8988T (cell line): ENCODE data around the gene RNF26.

Experiments
- DNase-seq: peaks from one replicate; pipeline ENCODE4 v3.0.0; 2011

RNF26 gene

DNA sequence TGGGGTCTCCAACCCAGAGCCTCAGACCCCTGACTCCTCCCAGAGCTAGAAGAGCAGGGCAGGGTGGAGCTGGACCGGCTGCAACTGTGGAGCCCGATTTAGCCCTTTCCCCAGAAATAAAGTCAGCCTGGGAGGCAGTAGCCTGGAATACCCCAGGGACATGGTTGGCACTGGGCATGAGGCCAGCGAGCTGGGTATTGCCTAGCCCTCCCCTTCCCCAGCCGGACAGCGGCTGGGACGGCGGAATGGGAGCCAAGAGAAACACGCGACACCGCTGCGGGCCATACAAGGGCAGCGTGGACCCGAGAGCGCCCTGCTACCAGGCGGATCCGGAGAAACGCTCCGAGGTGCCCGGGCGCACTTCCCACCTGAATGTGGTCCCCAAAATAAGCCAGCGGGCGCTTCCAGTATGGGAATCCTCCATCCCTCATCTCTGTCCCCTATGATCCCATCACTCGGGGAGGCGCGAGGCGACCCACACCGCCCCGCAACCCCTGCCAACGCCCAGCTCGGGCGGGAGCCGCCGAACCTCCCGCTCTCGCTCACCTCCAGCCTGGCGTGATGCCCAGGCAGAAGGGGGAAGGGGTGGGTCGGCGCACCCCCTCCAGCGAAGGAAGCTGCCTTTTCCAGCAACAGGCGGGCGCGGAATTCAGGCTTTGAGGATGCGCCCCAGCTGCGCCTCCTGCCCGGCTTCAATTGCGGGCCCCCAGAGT lies 18.2 kb upstream of the RNF26 start:
- no peak for DNase-seq

DNA sequence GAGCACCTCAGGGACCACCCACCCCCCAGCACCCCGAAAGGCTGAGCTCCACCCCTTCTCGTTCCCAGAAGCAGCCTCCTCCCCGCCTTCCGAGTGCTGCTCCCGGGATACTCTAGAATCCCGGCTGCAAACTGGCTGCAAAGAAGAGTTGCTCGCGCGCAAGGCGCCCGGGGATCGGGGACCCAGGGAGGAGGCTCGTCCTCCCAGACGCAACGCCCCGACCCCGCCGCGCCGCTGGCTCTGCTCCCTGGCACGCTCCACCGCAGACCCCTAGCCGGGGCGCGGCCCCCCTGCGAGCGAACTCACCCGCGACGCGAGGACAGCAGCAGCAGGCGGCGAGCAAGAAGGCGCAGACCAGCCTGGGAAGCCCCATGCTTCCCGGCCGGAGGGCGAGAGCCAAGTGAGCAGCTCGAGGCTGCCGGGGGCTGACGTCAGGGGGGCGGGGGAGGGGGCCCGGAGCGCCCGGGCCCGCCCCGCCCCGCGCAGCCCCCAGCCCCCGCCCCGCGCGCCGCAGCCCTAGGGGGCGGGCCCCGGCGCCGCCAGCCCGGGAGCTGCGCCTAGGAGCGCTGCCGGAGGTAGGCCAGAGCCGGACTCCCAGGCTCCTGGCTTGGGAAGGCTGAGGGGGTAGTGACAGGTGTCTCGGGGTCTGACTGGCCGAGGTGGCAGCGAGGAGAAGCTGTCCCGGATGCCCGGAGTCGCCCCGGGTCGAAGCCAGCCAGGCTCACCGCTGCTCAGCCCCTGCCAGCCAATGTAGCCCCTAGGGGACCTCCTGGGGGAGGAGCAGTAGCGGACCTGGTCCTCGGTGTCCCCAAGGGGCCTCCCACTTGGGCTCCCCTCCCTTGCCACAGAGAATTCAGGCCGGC lies 17.4 kb upstream of the RNF26 start, which contains the start of gene MCAM:
Gene MCAM (minus strand): TSS at position 402 of the 863 bp plus-strand sequence. CDS start 29 bp downstream, at position 373.
- DNase-seq: no peak

DNA sequence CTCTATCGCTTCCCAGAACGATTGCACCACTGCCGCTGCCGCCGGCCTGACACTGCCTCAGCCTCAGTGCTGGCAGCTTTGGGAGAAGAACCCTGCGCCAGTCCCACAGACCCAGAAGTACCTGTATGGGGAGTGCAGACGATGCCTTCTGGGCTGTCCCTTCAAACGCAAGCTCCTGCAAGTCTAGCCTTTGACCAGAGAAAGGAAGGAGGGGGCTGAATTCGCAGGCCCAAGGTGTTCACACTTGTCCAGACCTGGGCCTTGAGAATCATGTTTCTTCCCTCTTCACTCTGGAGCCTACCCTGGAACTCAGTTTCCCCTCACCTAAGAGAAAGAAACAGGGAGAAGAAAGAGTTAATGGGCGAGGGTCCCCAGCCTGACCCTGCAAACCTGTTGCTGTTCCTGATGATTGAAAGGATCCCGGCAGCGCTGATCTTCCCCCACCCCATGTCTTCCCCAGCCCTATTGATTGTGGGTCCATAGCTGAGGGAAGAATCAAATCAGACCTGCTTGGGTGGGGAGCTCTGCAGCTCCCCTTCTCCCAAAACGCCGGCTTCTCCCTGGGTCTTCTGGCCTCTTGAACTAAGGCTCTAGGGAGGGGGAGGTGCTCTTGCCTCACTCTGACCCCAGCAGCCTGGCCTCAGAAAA lies 16.6 kb upstream of the RNF26 start:
- DNase-seq: no peak

DNA sequence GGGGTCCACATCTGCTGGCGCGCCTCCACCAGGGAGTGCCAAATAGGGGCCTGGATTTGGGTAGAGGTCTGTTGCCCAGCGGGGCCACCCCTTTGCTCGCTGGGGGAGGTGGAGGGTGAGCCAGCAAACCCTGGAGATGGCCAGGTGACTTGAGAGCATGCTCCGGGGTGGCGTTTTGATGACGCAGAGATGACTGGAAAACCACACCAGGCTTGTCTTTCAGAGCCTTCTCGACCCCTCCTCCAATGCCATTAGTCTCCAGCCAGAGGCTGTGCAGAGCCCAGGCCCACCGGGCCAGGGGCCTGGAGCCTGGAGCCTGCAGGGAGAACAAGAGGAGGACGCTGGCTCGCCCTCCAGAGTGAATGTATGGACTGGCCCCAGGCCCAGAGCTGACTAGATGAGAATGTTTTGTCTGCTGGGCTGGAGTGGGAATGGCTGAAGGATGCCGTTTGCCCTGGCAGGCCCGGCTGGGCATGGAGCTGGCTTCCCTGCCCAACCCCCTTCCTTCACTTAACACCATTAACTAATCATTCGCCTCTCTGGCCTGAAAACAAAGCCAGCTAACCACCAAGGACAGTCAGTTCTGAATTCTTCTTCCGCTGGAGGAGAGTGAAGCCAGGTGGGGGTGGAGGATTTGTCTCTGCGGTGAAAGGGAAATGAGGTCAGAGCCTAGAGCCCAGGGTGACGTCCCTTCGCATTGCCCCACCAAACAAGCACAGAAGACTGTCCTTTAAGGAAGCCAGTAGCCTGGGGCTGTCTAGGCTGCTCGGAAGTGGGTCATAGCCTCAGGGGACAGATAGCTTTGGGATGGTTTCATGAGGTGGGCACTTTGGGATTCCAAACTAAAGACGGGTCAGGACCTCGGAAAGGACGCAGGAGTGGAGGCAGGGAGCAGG lies 15.8 kb upstream of the RNF26 start:
- DNase-seq: no peak

DNA sequence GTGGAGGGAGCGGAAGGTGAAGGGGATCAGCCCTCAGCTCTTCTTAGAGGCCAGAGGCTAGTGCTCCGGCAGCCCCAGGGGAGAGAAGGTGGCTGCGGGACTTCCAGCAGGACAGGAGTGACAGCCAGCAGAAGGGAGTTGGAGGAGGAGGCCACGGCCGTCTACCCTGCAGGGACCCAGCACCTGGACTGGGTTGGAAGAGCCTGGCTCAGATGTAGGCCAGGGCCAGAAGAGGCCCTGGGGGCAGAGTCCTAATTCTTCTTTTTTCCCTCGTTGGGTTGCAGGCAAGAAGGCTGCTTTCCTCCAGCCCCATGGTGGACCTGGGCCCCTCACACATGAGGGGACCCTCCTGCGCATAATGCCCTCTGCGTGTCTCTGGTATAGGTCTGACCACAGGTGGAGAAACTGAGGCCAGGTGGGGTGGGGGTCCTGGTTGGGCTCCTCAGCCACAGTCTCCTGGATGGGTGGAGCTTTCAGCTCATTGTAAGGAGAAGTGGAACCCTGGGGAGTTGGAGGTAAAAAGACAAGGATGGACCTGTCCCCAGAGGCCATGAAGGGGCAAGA lies 15.1 kb upstream of the RNF26 start:
- no peak for DNase-seq

DNA sequence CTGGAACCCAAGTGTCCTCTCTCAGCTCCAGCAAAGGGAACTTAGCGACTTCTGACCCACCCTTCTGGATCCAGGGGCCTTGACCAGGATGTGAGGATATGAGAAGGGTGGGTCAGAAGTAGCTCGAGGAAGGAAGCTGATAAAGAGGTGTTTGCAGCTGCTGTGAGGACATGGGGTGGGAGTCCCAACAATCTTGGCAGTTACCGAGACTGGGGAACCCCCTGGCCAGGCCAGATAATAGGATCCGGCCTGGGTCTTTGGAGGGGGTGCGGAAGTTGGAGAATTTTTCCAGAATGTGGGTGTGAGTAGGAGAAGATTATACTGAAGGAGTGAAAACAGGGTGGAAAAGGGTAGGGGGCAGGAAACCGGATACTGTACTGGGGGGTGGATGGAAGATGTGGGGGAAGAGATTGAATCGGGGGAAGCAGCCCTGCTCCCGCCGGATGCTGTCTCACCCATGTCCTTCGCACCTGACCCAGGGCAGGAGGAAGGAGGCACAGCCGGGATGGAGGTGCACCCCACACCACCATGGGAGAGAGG lies 14.6 kb upstream of the RNF26 start:
- no peak for DNase-seq

DNA sequence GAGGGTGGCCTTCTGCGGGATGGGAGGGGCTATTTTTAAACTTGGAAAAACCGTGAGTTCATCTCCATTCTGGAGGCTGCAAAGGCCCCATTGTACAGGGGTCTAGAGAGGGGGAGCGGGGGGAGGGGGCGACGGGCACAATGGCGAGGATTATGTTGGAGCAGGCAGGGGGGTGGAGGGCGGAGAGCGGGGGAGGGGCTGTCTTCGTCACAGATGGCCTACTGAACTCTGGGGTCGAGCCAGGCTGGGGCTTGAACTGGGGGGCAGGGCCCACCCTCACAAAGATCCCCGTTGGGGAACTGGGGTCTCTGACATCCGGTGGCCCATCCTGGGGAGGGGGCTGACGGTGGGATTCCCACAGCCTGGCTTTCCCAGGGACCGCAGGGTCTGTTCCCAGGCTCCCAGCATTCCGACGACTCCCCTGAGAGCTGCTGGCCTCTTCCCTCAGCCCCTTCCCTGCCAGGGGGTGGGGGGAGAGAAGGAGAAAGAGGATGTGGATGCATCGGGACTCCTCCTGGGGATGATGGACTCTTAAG lies 14.0 kb upstream of the RNF26 start:
- no peak for DNase-seq

DNA sequence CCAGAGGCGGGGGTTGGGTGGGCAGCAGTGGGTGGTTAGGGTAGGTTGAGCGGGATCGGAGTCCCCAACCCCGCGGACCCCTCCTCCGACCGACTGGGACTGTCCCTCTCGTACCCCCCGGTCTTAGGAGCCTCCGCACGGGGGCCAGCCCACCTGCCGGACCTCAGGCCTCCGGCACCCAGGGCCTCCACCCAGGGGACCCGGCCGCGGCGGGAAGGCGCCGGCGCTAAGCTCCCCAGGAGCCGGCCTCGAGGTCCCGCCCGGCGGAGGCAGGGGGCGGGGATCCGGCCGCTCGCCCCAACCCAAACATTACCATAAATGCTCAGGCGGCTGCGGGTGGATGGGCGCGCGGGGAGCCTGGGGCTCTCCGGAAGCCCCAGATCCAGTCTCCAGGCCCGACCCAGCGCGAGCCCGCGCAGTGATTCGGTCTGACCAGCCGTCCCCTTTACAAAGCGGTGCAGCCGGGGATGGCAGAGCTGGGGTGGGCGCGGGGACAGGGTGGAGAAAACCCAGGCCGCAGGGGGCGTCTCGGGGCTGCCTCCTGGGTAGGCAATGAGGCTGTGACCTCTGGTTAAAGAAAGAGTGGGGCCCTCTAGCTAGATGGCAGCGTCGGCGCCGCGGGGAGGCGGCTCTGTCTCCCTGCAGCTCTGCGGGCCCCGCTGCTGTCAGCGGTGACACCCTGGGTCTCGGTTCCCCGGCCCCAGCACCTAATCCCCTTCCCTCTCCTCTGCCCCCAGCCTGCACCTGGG lies 13.4 kb upstream of the RNF26 start:
- DNase-seq: no peak

DNA sequence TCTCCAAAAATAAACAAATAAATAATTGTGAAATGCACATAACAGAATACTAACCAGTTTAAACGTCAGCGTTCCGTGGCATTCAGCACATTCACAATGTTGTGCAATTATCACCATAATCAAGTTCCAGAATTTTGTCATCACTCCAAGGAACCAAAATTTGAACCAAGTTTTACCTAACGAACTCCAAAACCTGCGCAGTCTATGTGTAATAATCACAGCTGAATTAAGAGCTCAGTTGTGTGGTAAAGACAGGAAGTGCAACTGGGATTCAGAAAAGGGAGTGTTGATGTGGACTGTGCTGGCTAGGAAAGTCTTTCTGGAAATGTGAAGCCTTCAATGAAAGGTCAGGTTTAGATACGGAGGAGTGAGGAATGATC lies 12.0 kb upstream of the RNF26 start:
- no peak for DNase-seq

DNA sequence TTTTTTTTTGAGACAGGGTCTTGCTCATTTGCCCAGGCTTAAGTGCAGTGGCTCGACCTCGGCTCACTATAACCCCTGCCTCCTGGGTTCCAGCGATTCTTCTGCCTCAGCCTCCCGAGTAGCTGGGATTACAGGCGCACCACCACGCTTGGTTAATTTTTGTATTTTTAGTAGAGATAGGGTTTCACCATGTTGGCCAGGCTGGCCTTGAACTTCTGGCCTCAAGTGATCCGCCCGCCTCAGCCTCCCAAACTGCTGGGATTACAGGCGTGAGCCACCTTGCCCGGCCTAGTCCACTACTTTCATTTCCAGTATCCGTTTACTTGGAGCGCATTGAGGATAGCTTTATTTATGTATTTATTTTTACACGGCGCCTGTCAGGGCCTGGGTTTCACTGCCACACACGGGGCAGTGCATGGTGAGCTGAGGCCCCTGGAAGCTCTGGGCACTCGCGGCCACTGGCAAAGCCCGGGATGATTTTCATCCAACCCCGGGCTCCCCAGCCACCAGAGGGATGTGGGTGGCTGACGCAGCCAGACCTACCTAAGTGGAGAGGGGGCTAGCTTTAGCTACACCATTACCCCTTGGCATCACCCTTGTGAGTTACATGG lies 11.3 kb upstream of the RNF26 start:
- DNase-seq: no peak

DNA sequence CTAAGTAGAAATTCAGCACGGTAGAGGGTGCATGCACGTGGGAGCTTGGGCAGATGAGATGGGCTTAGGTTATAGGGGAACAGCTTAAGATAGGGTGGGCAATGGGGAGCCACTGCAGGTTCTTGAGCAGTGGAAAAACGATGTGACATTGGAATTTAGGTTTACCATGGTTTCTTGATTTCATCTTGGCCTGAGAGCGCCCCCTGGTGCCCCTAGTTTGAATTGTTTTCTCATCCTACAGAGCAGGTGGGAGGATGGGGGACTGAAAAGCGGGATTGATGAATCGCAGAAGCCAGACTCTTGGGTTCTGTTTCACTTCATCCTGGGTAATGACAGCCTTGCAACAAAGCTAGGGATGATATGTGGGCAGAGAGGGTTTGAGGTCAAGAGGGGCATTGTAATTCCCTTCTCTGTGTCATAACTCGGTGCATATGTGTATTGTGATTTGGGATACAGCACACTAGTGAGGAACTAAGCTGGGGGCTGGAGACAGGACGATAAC lies 10.7 kb upstream of the RNF26 start:
- no peak for DNase-seq

DNA sequence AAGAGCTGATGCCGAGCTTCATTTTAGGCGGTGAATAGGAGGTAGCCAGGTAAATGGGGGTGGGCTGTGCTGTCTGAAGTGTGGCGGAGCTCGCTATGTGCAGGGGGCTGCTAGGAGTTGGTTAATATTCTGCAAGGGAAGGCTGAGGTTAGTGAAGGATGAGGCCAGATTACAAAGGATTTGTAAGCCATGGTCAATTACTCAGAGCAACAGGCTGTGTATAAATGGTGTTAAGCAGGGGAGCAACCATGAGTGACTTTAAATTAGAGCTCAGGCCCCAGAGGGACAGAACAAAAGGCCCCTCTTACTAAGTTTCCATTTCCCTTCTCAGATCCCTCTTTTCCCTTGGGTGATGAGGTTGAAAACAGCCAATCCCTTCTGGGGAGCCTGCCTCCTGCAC lies 10.1 kb upstream of the RNF26 start:
- DNase-seq: no peak

DNA sequence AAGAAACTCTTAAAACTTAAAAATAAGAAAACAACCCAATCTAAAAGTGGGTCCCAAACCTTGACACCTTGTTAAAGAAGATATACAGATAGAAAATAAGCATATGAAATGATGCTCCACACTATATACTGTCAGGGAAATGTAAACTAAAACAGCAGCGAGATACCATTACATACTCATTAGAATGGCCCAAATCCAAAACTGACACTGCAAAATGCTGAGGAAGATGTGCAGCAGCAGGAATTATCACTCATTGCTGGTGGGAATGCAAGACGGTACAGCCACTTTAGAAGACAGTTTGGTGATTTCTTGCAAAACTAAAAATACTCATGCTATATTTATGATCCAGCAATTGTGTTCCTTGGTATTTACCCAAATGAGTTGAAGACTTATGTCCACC lies 5.0 kb upstream of the RNF26 start:
- DNase-seq: no peak

DNA sequence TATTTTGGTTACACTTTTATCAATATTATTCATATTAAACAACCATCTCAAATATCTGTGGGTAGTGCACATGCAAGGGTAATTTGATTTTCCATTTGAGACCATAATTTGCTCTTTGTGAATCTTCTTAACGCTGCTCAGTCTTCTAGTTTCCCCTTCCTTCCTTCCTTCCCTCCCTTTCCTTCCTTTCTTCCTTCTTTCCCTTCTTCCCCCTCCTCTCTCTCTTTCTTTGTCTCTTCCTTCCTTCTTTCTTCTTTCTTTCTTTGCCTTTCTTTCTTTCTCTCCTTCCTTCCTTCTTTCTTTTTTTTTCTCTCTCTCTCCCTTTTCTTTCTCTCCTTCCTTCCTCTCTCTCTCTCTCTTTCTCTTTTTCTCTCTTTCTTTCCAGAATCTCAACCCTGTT lies 4.1 kb upstream of the RNF26 start:
- DNase-seq: no peak

DNA sequence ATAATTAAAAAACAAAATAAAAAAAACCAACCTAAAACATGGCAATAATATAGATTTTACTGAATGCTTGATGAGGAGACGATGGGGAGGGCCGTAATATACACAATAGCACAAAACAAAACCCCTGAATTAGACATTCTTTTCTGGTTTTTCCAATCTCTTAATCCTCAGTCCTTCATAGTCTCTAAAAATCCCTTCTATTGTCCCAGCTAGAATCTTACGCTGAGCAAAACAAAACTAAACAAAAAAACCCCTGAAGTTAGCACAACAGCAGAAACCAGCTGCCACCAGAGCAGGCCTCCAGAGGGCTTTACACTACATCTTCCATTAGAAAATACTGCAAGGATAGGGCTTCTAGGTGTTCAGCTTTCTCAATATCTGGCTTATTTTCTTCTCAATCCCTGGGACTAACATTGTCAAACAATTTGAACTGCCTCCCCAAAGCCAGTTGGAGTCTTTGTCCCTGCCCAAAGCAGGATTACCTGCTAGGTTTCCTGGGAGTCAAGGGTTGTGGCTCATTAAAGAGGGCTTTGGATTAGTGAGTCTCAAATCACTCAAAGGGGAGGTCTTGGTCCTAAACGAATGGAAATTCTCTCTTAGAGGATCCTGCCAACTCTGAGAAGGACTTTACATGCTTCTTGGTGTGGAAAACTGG lies 2.1 kb upstream of the RNF26 start:
- no peak for DNase-seq

DNA sequence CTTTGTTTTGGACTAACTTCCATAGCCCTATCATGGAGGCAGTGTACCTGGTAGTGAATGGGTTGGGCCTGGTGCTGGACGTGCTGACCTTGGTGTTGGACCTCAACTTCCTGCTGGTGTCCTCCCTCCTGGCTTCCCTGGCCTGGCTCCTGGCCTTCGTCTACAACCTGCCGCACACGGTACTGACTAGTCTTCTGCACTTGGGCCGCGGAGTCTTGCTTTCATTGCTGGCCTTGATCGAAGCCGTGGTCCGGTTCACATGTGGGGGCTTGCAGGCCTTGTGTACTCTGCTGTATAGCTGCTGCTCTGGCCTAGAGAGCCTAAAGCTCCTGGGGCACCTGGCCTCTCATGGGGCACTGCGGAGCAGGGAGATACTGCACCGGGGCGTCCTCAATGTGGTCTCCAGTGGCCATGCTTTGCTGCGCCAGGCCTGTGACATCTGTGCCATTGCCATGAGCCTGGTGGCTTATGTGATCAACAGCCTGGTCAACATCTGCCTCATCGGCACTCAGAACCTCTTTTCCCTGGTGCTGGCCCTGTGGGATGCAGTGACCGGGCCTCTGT lies 846 bp downstream of the RNF26 start:
- DNase-seq: peak; percentile 21

DNA sequence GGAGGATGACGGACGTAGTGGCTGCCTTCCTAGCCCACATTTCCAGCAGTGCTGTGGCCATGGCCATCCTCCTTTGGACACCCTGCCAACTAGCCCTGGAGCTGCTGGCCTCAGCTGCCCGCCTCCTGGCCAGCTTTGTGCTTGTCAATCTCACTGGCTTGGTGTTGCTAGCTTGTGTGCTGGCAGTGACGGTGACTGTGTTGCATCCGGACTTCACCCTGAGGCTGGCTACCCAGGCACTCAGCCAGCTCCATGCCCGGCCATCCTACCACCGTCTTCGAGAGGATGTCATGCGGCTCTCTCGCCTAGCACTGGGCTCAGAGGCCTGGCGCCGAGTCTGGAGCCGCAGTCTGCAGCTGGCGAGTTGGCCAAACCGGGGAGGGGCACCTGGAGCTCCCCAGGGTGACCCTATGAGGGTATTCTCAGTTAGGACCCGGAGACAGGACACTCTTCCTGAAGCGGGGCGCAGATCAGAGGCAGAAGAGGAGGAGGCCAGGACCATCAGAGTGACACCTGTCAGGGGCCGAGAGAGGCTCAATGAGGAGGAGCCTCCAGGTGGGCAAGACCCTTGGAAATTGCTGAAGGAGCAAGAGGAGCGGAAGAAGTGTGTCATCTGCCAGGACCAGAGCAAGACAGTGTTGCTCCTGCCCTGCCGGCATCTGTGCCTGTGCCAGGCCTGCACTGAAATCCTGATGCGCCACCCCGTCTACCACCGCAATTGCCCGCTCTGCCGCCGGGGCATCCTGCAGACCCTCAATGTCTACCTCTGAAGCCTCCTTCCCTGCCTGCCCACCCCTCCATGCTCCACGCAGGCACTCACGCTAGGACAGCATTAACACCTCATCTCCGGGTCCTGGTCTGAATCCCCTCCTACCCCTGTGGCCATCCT lies 1.6 kb downstream of the RNF26 start:
- peak; percentile 27 for DNase-seq

DNA sequence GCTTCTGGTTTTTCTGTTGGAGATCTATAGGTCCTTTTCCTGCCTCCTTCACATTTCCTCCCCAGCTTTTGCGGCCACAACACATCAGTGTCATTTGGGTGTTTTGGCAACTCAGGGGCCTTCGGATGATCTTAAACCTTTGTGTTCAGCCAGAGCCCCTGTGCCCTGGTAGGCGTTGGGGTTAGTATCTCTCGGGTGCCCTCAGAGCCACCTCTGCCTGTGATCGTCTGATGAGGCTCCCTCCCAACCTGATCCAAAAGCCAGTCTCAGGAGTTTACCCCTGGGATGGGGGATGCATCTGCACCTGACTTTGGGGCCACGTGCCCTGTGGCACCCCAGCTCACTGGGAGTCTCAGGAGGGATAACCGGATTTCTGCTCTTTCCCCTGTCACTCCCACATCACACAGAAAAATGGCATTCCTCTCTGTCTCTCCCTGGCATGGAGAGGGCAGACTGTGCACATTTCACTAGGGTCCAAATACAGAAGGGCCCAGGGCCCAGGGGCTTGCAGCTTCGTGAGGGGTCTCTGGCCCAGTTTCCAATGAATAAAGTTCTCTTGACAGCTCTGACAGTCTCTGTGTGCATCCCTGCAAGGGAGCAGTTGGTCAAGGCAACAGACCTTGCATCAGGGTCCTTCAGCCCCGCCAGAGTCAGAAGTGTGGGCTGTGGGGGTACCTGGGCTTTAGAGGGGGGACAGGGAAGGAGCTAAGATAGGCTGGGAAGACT lies 2.6 kb downstream of the RNF26 start:
- DNase-seq: peak; percentile 25
